IMR-90 (cell line): Measurements from ENCODE around the gene UPP2. TPM values are rescaled to one million over a fixed set of nuclear protein-coding genes. Genes with fewer than 3 reads are reported as not detected.

Experiments used
- ATAC-seq: fragments of 200-7000 bp; cut with Tn5 transposase; 2 replicates; pipeline ENCODE4 v1.9.1; 2020; ENCODE audit warnings: low read depth, mild to moderate bottlenecking, moderate library complexity
- BruUV-seq: library from RNA; stranded (reverse); fragments of 400-500 nt; replicated peaks from 2 replicates; lab custom pipeline; 2021; lab: Mats Ljungman, UMichigan
- CTCF ChIA-PET: fragments of 300-600 bp; formaldehyde crosslinking; extraction: SDS; loops from one replicate; lab custom pipeline; 2021; ENCODE audit warnings: antibody characterized with exemption; lab: Yijun Ruan, JAX
- POLR2A ChIA-PET: fragments of 300-600 bp; sonication (Branson Sonifier 250); formaldehyde crosslinking; loops from one replicate; lab custom pipeline; 2022; ENCODE audit warnings: antibody characterized with exemption; ENCODE audit not compliant: unreplicated experiment; lab: Charles Lee
- DNase-seq: peaks from one replicate; pipeline ENCODE4 v3.0.0; 2013
- H2AFZ ChIP-seq: replicated peaks from 2 replicates; pipeline ENCODE3; 2013; ENCODE audit warnings: low read length, mild to moderate bottlenecking; ENCODE audit not compliant: poor library complexity
- H2AK5ac ChIP-seq: 2 replicates; pipeline ENCODE4 v1.6.1; 2013; ENCODE audit warnings: low read depth, low read length, inconsistent platforms
- H2AK9ac ChIP-seq: replicated peaks from 2 replicates; pipeline ENCODE3; 2013; ENCODE audit warnings: mild to moderate bottlenecking, low read depth, low read length, moderate library complexity; ENCODE audit not compliant: poor library complexity
- H2BK120ac ChIP-seq: 2 replicates; pipeline ENCODE4 v1.6.1; 2013; ENCODE audit warnings: low read depth, low read length, inconsistent platforms
- H2BK15ac ChIP-seq: 3 replicates; pipeline ENCODE4 v1.6.1; 2013; ENCODE audit warnings: low read depth, low read length, inconsistent platforms
- H2BK20ac ChIP-seq: 2 replicates; pipeline ENCODE4 v1.6.1; 2013; ENCODE audit warnings: low read depth, mild to moderate bottlenecking, inconsistent platforms, low read length, moderate library complexity
- H2BK5ac ChIP-seq: 2 replicates; pipeline ENCODE4 v1.6.1; 2013; ENCODE audit warnings: mild to moderate bottlenecking, low read depth, low read length, inconsistent platforms; ENCODE audit not compliant: poor library complexity, severe bottlenecking
- H3K14ac ChIP-seq: replicated peaks from 2 replicates; pipeline ENCODE4 v1.6.1; 2013; ENCODE audit warnings: low read depth, low read length, inconsistent platforms
- H3K18ac ChIP-seq: 2 replicates; pipeline ENCODE4 v1.6.1; 2013; ENCODE audit warnings: low read depth, low read length, control low read depth
- H3K23ac ChIP-seq: 2 replicates; pipeline ENCODE4 v1.6.1; 2013; ENCODE audit warnings: low read depth, low read length, inconsistent platforms
- H3K27ac ChIP-seq: 2 replicates; pipeline ENCODE4 v1.5.1; 2013; ENCODE audit warnings: mild to moderate bottlenecking, control low read depth, low read length; ENCODE audit not compliant: insufficient read depth
- H3K27me3 ChIP-seq: 2 replicates; pipeline ENCODE4 v1.6.1; 2013; ENCODE audit warnings: low read length; ENCODE audit not compliant: control insufficient read depth, insufficient read depth
- H3K36me3 ChIP-seq: 2 replicates; pipeline ENCODE4 v1.6.1; 2013; ENCODE audit warnings: low read length, mixed read lengths; ENCODE audit not compliant: control insufficient read depth, insufficient read depth
- H3K4ac ChIP-seq: 2 replicates; pipeline ENCODE4 v1.6.1; 2013; ENCODE audit warnings: low read depth, low read length, inconsistent platforms
- H3K4me1 ChIP-seq: 2 replicates; pipeline ENCODE4 v1.6.1; 2013; ENCODE audit warnings: low read length, mixed read lengths; ENCODE audit not compliant: control insufficient read depth, insufficient read depth
- H3K4me2 ChIP-seq: 2 replicates; pipeline ENCODE4 v1.6.1; 2013; ENCODE audit warnings: low read depth, mild to moderate bottlenecking, control low read depth, low read length, moderate library complexity
- H3K4me3 ChIP-seq: 2 replicates; pipeline ENCODE4 v1.5.1; 2013; ENCODE audit warnings: low read depth, mild to moderate bottlenecking, control low read depth, low read length, moderate library complexity; ENCODE audit not compliant: insufficient read depth
- H3K56ac ChIP-seq: 2 replicates; pipeline ENCODE4 v1.6.1; 2013; ENCODE audit warnings: low read length, inconsistent platforms; ENCODE audit not compliant: insufficient read depth; ENCODE audit errors: extremely low read depth
- H3K79me1 ChIP-seq, 2 experiments: 2 replicates each; pipeline ENCODE4 v1.6.1; 2013; ENCODE audit warnings: low read length in 2 of 2, inconsistent platforms in 1 of 2, low read depth in 1 of 2
- H3K9ac ChIP-seq: 2 replicates; pipeline ENCODE4 v1.6.1; 2013; ENCODE audit warnings: low read depth, low read length, control low read depth
- H3K9me1 ChIP-seq: 2 replicates; pipeline ENCODE4 v1.6.1; 2013; ENCODE audit warnings: low read length, inconsistent platforms; ENCODE audit not compliant: insufficient read depth
- H3K9me3 ChIP-seq: 2 replicates; pipeline ENCODE4 v1.6.1; 2013; ENCODE audit warnings: low read length; ENCODE audit not compliant: control insufficient read depth, insufficient read depth
- H4K20me1 ChIP-seq: 2 replicates; pipeline ENCODE4 v1.6.1; 2013; ENCODE audit warnings: low read length, inconsistent platforms; ENCODE audit not compliant: insufficient read depth
- H4K5ac ChIP-seq: 2 replicates; pipeline ENCODE4 v1.6.1; 2013; ENCODE audit warnings: mild to moderate bottlenecking, low read depth, low read length, control low read depth
- H4K8ac ChIP-seq, 2 experiments: 2 replicates each; pipeline ENCODE4 v1.6.1; 2013; ENCODE audit warnings: low read depth in 2 of 2, low read length in 2 of 2, control low read depth in 1 of 2, inconsistent platforms in 1 of 2
- H4K91ac ChIP-seq: 2 replicates; pipeline ENCODE4 v1.6.1; 2013; ENCODE audit warnings: low read depth, low read length, inconsistent platforms; ENCODE audit not compliant: insufficient read depth
- BHLHE40 ChIP-seq: fragments of 150-350 bp; IDR thresholded peaks from 2 replicates; pipeline ENCODE4 v1.6.1; 2016; ENCODE audit warnings: mild to moderate bottlenecking, low read depth, low read length
- CHD1 ChIP-seq: IDR thresholded peaks from 2 replicates; pipeline ENCODE4 v1.6.1; 2012; ENCODE audit warnings: low read depth, low read length, improper control_type of control experiment
- CTCF ChIP-seq: conservative IDR thresholded peaks from 2 replicates; pipeline ENCODE4 v1.5.1; 2012; ENCODE audit warnings: mild to moderate bottlenecking, low read depth, low read length, improper control_type of control experiment
- ELK1 ChIP-seq: fragments of 150-350 bp; IDR thresholded peaks from 2 replicates; pipeline ENCODE4 v1.6.1; 2016; ENCODE audit warnings: low read depth, mild to moderate bottlenecking, low read length, moderate library complexity, borderline replicate concordance
- FOS ChIP-seq: fragments of 150-350 bp; IDR thresholded peaks from 2 replicates; pipeline ENCODE4 v1.6.1; 2016; ENCODE audit warnings: low read depth, low read length
- MAZ ChIP-seq: IDR thresholded peaks from 2 replicates; pipeline ENCODE4 v1.6.1; 2012; ENCODE audit warnings: low read depth, mild to moderate bottlenecking, low read length, improper control_type of control experiment, moderate library complexity, borderline replicate concordance
- NFE2L2 ChIP-seq: fragments of 150-350 bp; IDR thresholded peaks from 2 replicates; pipeline ENCODE4 v1.6.1; 2016; ENCODE audit warnings: low read depth, mild to moderate bottlenecking, low read length
- POLR2A ChIP-seq: IDR thresholded peaks from 2 replicates; pipeline ENCODE4 v1.6.1; 2012; ENCODE audit warnings: mild to moderate bottlenecking, low read depth, low read length
- RAD21 ChIP-seq: IDR thresholded peaks from 2 replicates; pipeline ENCODE4 v1.6.1; 2012; ENCODE audit warnings: low read length, improper control_type of control experiment
- RCOR1 ChIP-seq: IDR thresholded peaks from 2 replicates; pipeline ENCODE4 v1.6.1; 2012; ENCODE audit warnings: mild to moderate bottlenecking, low read length, improper control_type of control experiment; ENCODE audit not compliant: insufficient replicate concordance
- RFX5 ChIP-seq: IDR thresholded peaks from 2 replicates; pipeline ENCODE4 v1.8.0; 2012; ENCODE audit warnings: low read depth, mild to moderate bottlenecking, low read length, moderate library complexity
- WGBS, 2 experiments: methylation state at CpG; one replicate each; pipeline versions ENCODE4 v1.1.5 to v1.1.7; 2013; ENCODE audit warnings: missing lambda C conversion rate in 2 of 2; ENCODE audit not compliant: insufficient read length in 1 of 2; ENCODE audit errors: extremely low coverage in 2 of 2; 5-methylcytosine and 5-hydroxymethylcytosine counted together
- dilution Hi-C: fragments of 300-500 bp; cut with HindIII; formaldehyde crosslinking; loops from one replicate; pipeline ENCODE4 v1.14.3; 2018; ENCODE audit warnings: low sequenced_read_pairs; ENCODE audit not compliant: unreplicated experiment
- in situ Hi-C: fragments of 300-500 bp; cut with MboI; formaldehyde crosslinking; loops from 3 replicates; pipeline ENCODE4 v1.14.3; 2019; ENCODE audit warnings: low sequenced_read_pairs, inconsistent platforms, mixed read lengths
- intact Hi-C: fragments of 100-400 bp; cut with micrococcal nuclease; formaldehyde crosslinking; loops from 2 replicates; pipeline ENCODE4 v1.10.0; 2022
- polyA plus RNA-seq, 3 experiments: library from polyadenylated mRNA; depleted of rRNA; stranded (reverse); fragments of >200 nt; gene quantifications; 2 replicates each; pipeline ENCODE4 v1.2.3, GENCODE V29; 2012; ENCODE audit warnings: low replicate concordance in 1 of 3
- total RNA-seq: library from RNA; depleted of rRNA; stranded (reverse); fragments of >200 nt; gene quantifications from 2 replicates; pipeline ENCODE4 v1.2.3, GENCODE V29; 2012

UPP2 gene
- total and polyA plus RNA-seq, 2 of the 4 experiments (the other 2 are of a cell fraction): not detected

- Histone ChIP-seq H3K27me3 (no peaks in the 10 kb centered on the region), H3K4me2 (no peak overlapping the region), H3K14ac (no peak overlapping the region), H4K5ac (no peak overlapping the region), H3K9me1 (no peaks in the 10 kb centered on the region), H3K4ac (no peak overlapping the region), H3K4me3 (no peak overlapping the region), H3K56ac (no peak overlapping the region), H3K79me1 (no peaks in the 10 kb centered on the region), H3K23ac (no peak overlapping the region), H4K20me1 (no peaks in the 10 kb centered on the region), H2BK20ac (no peak overlapping the region), H2AK9ac (no peak overlapping the region), H2BK5ac (no peak overlapping the region), H3K9ac (no peak overlapping the region), H3K27ac (no peak overlapping the region), H2AK5ac (no peak overlapping the region), H3K18ac (no peak overlapping the region), H2AFZ (no peak overlapping the region), H3K4me1 (no peaks in the 10 kb centered on the region), H3K36me3 (no peaks in the 10 kb centered on the region), H4K91ac (no peak overlapping the region), H2BK15ac (no peak overlapping the region), H3K9me3 (no peaks in the 10 kb centered on the region), H2BK120ac (no peak overlapping the region), H4K8ac (no peak overlapping the region)
- peak; percentile 16 for DNase-seq
- dilution Hi-C loops (no loop called here), intact Hi-C loops (no loop called here), in situ Hi-C loops (no loop called here)
- no peak for ATAC-seq
- no TSS peak for BruUV-seq
- TF ChIP-seq POLR2A: no peak
- TF ChIP-seq NFE2L2: no peak
- TF ChIP-seq BHLHE40: no peak
- TF ChIP-seq CTCF: no peak
- no peak for TF ChIP-seq CHD1
- no peak for TF ChIP-seq MAZ
- no peak for TF ChIP-seq RFX5
- no peak for TF ChIP-seq ELK1
- TF ChIP-seq RAD21: no peak
- TF ChIP-seq RCOR1: no peak
- TF ChIP-seq FOS: no peak
- POLR2A ChIA-PET: no interaction called here
- no CpG with 5 or more reads among the region's 3 CpGs for WGBS, 2 experiments
- CTCF ChIA-PET: no interaction called here
Measured at GRCh38 chr2:158079672-158080071, 22.0 kb upstream of the UPP2 start.
